ENCODE results near the gene DSC2.
"Not testable (repeated sequence)": the region's sequence is repeated elsewhere in the genome, so short reads cannot be mapped to it uniquely, and the experiment has no call there.

GRCh38 chr18:31037686-31038085 lies 64.5 kb downstream of the DSC2 start:
- TF ChIP-seq EZH2 (IDR thresholded peaks at IDR 0.05; ENCODE audit: borderline replicate concordance, low read depth, low read length, severe bottlenecking) = not testable (repeated sequence)
- TF ChIP-seq, protein P1, sequence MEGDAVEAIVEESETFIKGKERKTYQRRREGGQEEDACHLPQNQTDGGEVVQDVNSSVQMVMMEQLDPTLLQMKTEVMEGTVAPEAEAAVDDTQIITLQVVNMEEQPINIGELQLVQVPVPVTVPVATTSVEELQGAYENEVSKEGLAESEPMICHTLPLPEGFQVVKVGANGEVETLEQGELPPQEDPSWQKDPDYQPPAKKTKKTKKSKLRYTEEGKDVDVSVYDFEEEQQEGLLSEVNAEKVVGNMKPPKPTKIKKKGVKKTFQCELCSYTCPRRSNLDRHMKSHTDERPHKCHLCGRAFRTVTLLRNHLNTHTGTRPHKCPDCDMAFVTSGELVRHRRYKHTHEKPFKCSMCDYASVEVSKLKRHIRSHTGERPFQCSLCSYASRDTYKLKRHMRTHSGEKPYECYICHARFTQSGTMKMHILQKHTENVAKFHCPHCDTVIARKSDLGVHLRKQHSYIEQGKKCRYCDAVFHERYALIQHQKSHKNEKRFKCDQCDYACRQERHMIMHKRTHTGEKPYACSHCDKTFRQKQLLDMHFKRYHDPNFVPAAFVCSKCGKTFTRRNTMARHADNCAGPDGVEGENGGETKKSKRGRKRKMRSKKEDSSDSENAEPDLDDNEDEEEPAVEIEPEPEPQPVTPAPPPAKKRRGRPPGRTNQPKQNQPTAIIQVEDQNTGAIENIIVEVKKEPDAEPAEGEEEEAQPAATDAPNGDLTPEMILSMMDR (IDR thresholded peaks at IDR 0.05; ENCODE audit: borderline replicate concordance, extremely low read depth, low read length, poor library complexity, severe bottlenecking) = not testable (repeated sequence)
